ENCODE measurements around the gene TCF12.
A peak's percentile ranks its signal among the peaks of the same experiment; 100 is the strongest.

Gene TCF12

DNA sequence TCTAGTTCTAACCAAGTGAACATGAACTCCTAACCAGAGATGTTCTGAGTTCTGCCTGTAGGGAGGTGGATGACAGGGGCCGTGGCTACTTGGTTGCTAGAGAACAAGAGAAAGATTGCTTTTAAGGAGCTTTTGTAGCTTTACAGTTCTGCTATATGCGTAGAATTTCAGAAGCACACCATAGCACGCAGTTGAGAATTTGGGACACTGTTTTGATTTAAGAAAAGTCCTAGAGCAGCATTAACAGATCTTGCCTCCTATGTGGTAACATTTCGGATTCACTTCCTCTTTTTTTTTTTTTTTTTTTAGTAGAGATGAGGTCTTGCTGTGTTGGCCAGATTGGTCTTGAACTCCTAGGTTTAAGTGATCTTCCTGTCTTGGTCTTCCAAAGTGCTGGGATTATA, 181.7 kb downstream of the TCF12 start:
- no peak for DNase-seq (ENCODE audit: low read depth)
- TF ChIP-seq, protein P1, sequence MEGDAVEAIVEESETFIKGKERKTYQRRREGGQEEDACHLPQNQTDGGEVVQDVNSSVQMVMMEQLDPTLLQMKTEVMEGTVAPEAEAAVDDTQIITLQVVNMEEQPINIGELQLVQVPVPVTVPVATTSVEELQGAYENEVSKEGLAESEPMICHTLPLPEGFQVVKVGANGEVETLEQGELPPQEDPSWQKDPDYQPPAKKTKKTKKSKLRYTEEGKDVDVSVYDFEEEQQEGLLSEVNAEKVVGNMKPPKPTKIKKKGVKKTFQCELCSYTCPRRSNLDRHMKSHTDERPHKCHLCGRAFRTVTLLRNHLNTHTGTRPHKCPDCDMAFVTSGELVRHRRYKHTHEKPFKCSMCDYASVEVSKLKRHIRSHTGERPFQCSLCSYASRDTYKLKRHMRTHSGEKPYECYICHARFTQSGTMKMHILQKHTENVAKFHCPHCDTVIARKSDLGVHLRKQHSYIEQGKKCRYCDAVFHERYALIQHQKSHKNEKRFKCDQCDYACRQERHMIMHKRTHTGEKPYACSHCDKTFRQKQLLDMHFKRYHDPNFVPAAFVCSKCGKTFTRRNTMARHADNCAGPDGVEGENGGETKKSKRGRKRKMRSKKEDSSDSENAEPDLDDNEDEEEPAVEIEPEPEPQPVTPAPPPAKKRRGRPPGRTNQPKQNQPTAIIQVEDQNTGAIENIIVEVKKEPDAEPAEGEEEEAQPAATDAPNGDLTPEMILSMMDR (conservative IDR thresholded peaks at IDR 0.05; ENCODE audit: control insufficient read depth, insufficient read depth, low read depth, low read length): no peak
- H3K4me3 ChIP-seq (ENCODE audit: control insufficient read depth, low read depth, low read length): no peak overlapping the region

DNA sequence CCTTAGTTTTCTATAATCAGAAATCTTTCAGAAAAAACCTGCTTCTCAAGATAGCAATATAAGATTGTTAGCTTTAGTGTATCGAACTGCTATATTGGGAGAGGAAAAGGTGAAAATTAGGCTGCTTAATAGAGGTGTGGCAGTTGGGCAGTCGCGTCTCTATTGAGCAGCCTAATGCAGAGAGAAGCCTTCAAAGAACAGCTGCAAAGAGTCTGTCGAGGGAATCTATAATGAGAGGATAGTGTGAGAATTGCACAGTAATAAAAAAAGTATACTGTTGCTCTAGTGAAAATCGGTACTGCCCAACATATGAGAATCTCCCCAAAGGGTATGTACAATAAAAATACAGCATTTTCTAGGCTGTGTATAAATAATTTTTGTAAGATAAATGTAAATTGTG, 184.4 kb downstream of the TCF12 start:
- no peak for DNase-seq (ENCODE audit: low read depth)
- TF ChIP-seq, protein P1 (conservative IDR thresholded peaks at IDR 0.05; ENCODE audit: control insufficient read depth, insufficient read depth, low read depth, low read length): no peak
- H3K4me3 ChIP-seq (ENCODE audit: control insufficient read depth, low read depth, low read length): no peak overlapping the region

DNA sequence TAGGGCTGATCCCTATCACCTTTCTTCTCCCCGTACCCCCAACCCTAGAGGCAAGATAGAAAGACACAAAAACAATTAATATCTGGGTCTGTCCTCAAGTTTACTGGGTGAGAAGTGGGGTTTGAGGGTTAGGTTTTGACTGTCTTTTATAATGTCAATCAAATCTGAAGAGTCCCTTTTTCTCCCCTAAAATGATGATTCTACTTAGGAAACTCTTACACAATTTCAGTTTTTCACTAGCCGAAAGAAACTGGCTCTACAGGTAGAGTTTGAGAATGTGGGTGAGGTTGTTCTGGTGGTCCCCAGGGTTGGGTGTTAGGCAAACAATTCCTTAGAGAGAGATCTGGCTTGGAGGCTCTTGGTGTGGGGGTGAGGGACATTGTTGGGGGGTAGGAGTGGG, 189.9 kb downstream of the TCF12 start:
- no peak for DNase-seq (ENCODE audit: low read depth)
- no peak overlapping the region for H3K4me3 ChIP-seq (ENCODE audit: control insufficient read depth, low read depth, low read length)
- TF ChIP-seq, protein P1 (conservative IDR thresholded peaks at IDR 0.05; ENCODE audit: control insufficient read depth, insufficient read depth, low read depth, low read length): no peak

DNA sequence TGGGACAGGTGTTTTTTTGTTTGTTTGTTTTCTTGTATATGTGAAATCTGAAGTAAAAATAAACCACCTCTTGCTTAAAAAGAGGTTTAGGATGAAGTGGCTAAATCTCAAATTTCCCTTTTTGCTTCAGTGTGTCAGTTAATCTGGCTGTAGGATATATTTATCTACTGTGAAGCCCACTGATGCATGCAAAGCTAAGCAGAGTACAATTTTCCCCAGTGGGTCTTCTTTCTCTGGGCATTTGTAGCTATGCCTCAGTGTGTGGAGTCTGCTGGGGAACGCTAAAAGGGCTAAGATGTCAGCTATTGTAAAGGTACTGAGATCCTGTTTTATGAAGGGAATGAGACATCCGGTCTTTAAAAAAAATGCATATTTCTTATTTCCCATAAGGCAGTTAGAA, 190.6 kb downstream of the TCF12 start:
- TF ChIP-seq, protein P1 (conservative IDR thresholded peaks at IDR 0.05; ENCODE audit: control insufficient read depth, insufficient read depth, low read depth, low read length): no peak
- no peak for DNase-seq (ENCODE audit: low read depth)
- no peak overlapping the region for H3K4me3 ChIP-seq (ENCODE audit: control insufficient read depth, low read depth, low read length)

DNA sequence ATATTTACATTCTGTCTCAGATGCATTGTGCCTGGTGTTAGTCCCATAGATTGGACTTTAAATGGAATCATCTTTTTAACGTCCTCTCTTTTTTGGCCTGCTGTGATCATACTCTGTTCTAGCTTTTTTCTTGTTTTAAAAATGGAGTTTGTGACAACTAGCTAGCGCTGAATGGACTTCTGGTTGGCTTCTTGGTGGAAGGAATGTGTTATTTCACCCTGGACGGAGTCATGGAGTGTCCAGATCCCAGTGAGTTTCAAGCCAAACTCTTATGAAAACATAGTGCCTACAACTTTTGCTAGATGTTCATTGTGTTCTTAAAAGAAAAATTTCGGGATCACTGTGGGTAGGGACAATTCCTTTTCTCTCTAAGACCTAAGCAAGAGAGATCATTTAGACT, 192.6 kb downstream of the TCF12 start:
- H3K4me3 ChIP-seq (ENCODE audit: control insufficient read depth, low read depth, low read length): no peak overlapping the region
- TF ChIP-seq, protein P1 (conservative IDR thresholded peaks at IDR 0.05; ENCODE audit: control insufficient read depth, insufficient read depth, low read depth, low read length): peak; percentile 8
- DNase-seq (ENCODE audit: low read depth): no peak

DNA sequence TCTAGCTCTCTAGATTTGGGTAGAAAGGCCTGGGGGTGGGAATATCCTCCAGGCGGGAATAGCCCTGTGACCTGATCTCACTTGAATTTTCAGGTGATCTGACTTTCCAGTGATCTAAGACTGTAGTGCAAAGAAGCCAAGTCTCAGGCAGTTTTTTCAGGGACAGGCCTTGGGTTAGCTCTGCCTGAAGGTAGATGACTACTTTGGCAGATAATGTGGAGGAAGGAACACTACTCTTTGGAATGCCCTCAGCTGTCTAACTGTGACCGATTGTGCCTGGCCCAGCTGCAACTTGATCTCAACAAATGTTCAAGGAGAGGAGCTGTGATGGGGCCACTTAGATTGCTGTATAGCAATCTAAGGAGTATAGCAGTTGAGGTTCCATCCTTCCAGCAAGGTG, 193.7 kb downstream of the TCF12 start:
- no peak for DNase-seq (ENCODE audit: low read depth)
- TF ChIP-seq, protein P1 (conservative IDR thresholded peaks at IDR 0.05; ENCODE audit: control insufficient read depth, insufficient read depth, low read depth, low read length): no peak
- no peak overlapping the region for H3K4me3 ChIP-seq (ENCODE audit: control insufficient read depth, low read depth, low read length)

DNA sequence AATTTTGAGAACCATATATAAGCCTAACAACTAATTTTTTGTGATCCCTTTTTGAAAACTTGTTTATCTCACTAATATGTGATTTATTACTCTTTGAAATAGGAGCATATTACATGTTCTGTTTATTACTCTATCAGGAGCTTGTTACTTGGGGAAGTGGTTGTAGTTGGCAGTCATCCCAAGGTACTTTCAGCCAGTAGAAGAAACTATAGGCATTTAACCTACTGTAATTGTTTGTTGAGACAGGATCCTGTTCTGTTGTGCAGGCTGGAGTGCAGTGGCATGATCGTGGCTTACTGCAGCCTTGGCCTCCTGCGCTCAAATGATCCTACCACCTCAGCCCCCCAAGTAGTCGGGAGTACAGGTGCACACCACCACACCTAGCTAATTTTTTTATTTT, 195.6 kb downstream of the TCF12 start:
- TF ChIP-seq, protein P1 (conservative IDR thresholded peaks at IDR 0.05; ENCODE audit: control insufficient read depth, insufficient read depth, low read depth, low read length): no peak
- no peak overlapping the region for H3K4me3 ChIP-seq (ENCODE audit: control insufficient read depth, low read depth, low read length)
- DNase-seq (ENCODE audit: low read depth): peak; percentile 20

Measured in fibroblast of mammary gland (primary cell).